ENCODE measurements around the gene CHRDL2. TPM values are rescaled to one million over a fixed set of nuclear protein-coding genes. Genes with fewer than 3 reads are reported as not detected.
A peak's percentile ranks its signal among the peaks of the same experiment; 100 is the strongest.

CHRDL2 gene
- total RNA-seq, 4 donors from 2014 or later = 0.20 TPM; not detected in 3

- DNase-seq = no peak
- H3K4me1 ChIP-seq = peaks cover 11 to 13% of the 10 kb centered on the region in 2 donors
Observed at GRCh38 chr11:74682731-74683278, 48.4 kb downstream of the CHRDL2 start.

GRCh38 chr11:74681686-74682651 is 49.3 kb downstream of the CHRDL2 start:
- TF ChIP-seq, protein P1, sequence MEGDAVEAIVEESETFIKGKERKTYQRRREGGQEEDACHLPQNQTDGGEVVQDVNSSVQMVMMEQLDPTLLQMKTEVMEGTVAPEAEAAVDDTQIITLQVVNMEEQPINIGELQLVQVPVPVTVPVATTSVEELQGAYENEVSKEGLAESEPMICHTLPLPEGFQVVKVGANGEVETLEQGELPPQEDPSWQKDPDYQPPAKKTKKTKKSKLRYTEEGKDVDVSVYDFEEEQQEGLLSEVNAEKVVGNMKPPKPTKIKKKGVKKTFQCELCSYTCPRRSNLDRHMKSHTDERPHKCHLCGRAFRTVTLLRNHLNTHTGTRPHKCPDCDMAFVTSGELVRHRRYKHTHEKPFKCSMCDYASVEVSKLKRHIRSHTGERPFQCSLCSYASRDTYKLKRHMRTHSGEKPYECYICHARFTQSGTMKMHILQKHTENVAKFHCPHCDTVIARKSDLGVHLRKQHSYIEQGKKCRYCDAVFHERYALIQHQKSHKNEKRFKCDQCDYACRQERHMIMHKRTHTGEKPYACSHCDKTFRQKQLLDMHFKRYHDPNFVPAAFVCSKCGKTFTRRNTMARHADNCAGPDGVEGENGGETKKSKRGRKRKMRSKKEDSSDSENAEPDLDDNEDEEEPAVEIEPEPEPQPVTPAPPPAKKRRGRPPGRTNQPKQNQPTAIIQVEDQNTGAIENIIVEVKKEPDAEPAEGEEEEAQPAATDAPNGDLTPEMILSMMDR (IDR thresholded peaks at IDR 0.05 in 4 of 5, conservative IDR thresholded peaks at IDR 0.05 in 1 of 5) = no peak
- TF ChIP-seq POLR2A (IDR thresholded peaks at IDR 0.05) = no peak
- Histone ChIP-seq H3K27ac (peak overlapping the region; percentile 56 to 66 (median 60)), H3K36me3 (no peaks in the 10 kb centered on the region), H3K27me3 (no peaks in the 10 kb centered on the region), H3K4me3 (no peak overlapping the region), H3K9me3 (no peaks in the 10 kb centered on the region), H3K4me1 (peaks cover 11 to 13% of the 10 kb centered on the region in 2 donors)
- ATAC-seq (peak; percentile 96 to 97), DNase-seq (peak; percentile 71 to 86)
- in situ Hi-C loops (cut with MboI; ENCODE audit: low sequenced_read_pairs in 4 of 4) = no loop called here
- intact Hi-C loops (cut with DNase I; ENCODE audit: low total_unique reads) = loop anchor here (5.0 kb wide), 1 partner anchor 45 kb away; no protein-coding TSS in a partner anchor

More at GRCh38 chr11:74682731-74683278, 48.4 kb downstream of the CHRDL2 start:
- Histone ChIP-seq H3K9me3 (no peaks in the 10 kb centered on the region), H3K27ac (peak overlapping the region in 2 of 4 donors; percentile 62 to 66), H3K27me3 (no peaks in the 10 kb centered on the region), H3K4me3 (peak overlapping the region; percentile 44 to 65 (median 55)), H3K36me3 (no peaks in the 10 kb centered on the region)
- intact Hi-C loops (cut with DNase I; ENCODE audit: low total_unique reads) = loop anchor here (5.0 kb wide), 1 partner anchor 44 kb away; no protein-coding TSS in a partner anchor
- in situ Hi-C loops (cut with MboI; ENCODE audit: low sequenced_read_pairs in 4 of 4) = no loop called here
- TF ChIP-seq, protein P1 (IDR thresholded peaks at IDR 0.05 in 4 of 5, conservative IDR thresholded peaks at IDR 0.05 in 1 of 5) = no peak
- TF ChIP-seq POLR2A (IDR thresholded peaks at IDR 0.05) = no peak
- ATAC-seq = no peak

DNA sequence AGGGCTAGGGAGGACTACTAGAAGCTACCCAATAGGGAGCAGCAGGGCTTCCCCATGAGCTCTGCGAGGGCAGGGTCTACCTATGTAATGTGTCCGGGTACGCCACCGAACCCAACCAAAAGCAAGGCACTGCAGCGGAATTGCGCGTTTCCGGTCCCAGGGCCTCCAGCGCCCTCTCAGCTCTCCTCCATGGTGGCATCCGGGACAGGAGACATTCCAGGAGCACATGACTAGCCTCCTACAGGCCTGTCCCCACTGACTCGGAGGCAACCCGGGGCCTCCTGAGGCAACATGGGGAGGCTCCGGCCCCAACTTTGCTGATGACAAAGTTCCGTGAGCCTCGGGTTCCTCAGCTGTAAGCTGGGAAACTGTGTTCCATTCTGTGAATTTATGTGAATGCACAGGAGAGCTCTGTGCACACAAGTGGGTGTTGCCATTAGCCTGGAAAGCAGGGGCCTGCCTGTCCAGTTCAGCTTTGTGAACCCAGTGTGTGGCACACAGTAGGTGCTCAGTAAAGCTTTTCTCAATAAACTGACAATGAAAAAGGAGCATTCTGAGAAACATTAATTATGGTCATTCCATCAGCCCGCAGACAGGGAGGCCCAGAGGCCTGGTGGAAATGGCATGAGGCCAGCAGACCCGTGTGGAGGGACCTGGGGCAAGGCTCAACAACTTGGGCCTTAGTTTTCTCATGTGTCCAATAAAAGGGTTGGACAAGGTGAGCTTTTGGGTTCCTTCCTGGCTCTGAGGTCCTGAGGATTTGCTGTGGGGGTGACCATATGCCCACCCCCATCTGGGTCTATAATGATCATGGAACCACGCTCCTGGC is 50.3 kb downstream of the CHRDL2 start:
- ATAC-seq (no peak), DNase-seq (no peak)
- peak overlapping the region in 1 of 4 donors; percentile 62 for H3K27ac ChIP-seq
- in situ Hi-C loops (cut with MboI; ENCODE audit: low sequenced_read_pairs in 4 of 4) = no loop called here
- intact Hi-C loops (cut with DNase I; ENCODE audit: low total_unique reads) = loop anchor here (5.0 kb wide), 1 partner anchor 46 kb away; no protein-coding TSS in a partner anchor
- no peaks in the 10 kb centered on the region for H3K9me3 ChIP-seq
- TF ChIP-seq, protein P1 (IDR thresholded peaks at IDR 0.05 in 4 of 5, conservative IDR thresholded peaks at IDR 0.05 in 1 of 5) = no peak
- TF ChIP-seq POLR2A (IDR thresholded peaks at IDR 0.05) = no peak
- no peaks in the 10 kb centered on the region for H3K27me3 ChIP-seq
- H3K4me1 ChIP-seq = peaks cover 11 to 13% of the 10 kb centered on the region in 2 donors
- no peak overlapping the region for H3K4me3 ChIP-seq
- no peaks in the 10 kb centered on the region for H3K36me3 ChIP-seq

DNA sequence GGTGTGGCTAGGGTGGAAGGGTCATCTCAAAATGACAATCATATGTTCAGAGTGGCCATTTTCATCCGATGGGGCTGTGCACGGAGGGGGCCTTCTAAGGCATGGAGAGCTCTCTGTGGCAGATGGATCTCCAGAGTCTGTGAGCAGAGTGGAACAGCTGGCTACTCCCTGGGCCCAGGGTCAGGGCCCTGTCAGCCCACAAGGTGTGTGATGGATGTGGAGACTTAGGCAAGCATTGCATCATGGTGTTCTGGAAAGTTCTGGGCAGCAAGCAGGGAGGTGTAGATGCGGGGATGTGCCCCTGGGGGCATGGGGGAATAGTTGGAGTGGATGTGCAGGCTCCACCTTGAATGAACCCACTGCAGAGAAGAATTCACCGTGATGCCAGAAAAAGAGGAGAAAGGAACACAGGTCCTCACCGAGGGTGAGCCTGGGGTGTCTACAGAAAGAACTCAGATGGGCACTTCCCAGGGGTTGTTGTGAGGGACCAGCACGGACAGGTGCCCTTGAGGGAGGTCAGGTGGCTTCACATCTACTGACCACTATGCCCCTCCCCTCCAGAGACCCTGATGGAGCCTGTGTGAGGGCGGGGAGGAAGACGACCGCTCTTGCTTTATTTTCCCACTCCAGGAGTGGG is 51.1 kb downstream of the CHRDL2 start:
- Histone ChIP-seq H3K4me1 (peaks cover 11 to 13% of the 10 kb centered on the region in 2 donors), H3K27ac (no peak overlapping the region), H3K4me3 (no peak overlapping the region), H3K27me3 (no peaks in the 10 kb centered on the region), H3K36me3 (no peaks in the 10 kb centered on the region), H3K9me3 (no peaks in the 10 kb centered on the region)
- in situ Hi-C loops (cut with MboI; ENCODE audit: low sequenced_read_pairs in 4 of 4) = no loop called here
- ATAC-seq (no peak), DNase-seq (no peak)
- intact Hi-C loops (cut with DNase I; ENCODE audit: low total_unique reads) = loop anchor here (5.0 kb wide), 1 partner anchor 47 kb away; no protein-coding TSS in a partner anchor
- TF ChIP-seq POLR2A (IDR thresholded peaks at IDR 0.05) = no peak
- TF ChIP-seq, protein P1 (IDR thresholded peaks at IDR 0.05 in 4 of 5, conservative IDR thresholded peaks at IDR 0.05 in 1 of 5) = no peak

Data from gastrocnemius medialis (tissue), 4 donors.